ENCODE results near the gene YJU2. TPM values are rescaled to one million over a fixed set of nuclear protein-coding genes. Genes with fewer than 3 reads are reported as not detected.

YJU2 gene
- total and polyA plus RNA-seq, 2 of the 13 experiments (the other 11 are each of a cell fraction or from before 2014, with no cell fraction given), result 9.3 to 17.9 TPM

DNA sequence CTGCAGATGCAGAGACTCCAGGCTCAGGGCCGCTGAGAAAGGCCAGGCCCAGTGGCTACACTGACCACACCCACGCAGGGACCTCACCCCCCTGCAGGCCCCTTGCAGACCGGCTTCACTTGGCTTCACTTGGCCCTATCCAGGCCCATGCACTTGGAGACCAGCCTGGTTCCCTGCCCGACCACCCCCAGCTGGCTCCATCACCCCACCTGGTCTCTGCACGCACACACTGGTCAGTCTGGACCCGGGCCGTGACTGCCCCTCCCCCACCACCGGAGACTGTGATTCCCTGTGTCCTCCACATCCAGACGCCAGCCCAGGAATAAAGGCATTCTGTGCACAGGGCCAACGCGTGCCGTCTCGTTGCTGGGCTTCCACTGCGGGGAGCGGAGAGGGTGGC, 22.4 kb upstream of the YJU2 start (continued):
- TF ChIP-seq ARNT2 (CRISPR knock-in tag; IDR thresholded peaks at IDR 0.05; ENCODE audit: low read depth), result no peak
- TF ChIP-seq MIER3 (CRISPR knock-in tag; IDR thresholded peaks at IDR 0.05; ENCODE audit: borderline replicate concordance), result no peak
- no peak for TF ChIP-seq FOXA1 (IDR thresholded peaks at IDR 0.05)
- no peak for TF ChIP-seq FOXA1 (CRISPR knock-in tag; IDR thresholded peaks at IDR 0.05)
- TF ChIP-seq ZNF326 (CRISPR knock-in tag; IDR thresholded peaks at IDR 0.05; ENCODE audit: borderline replicate concordance), result no peak
- no peak for TF ChIP-seq SMC3 (IDR thresholded peaks at IDR 0.05; ENCODE audit: low read length)
- TF ChIP-seq MYC (CRISPR knock-in tag; IDR thresholded peaks at IDR 0.05; ENCODE audit: borderline replicate concordance), result no peak; the same call in 1 of the 2 replicates
- TF ChIP-seq MTA1 (CRISPR knock-in tag; IDR thresholded peaks at IDR 0.05; ENCODE audit: borderline replicate concordance), result peak; percentile 71; the same call in 1 of the 2 replicates
- TF ChIP-seq, protein P1, sequence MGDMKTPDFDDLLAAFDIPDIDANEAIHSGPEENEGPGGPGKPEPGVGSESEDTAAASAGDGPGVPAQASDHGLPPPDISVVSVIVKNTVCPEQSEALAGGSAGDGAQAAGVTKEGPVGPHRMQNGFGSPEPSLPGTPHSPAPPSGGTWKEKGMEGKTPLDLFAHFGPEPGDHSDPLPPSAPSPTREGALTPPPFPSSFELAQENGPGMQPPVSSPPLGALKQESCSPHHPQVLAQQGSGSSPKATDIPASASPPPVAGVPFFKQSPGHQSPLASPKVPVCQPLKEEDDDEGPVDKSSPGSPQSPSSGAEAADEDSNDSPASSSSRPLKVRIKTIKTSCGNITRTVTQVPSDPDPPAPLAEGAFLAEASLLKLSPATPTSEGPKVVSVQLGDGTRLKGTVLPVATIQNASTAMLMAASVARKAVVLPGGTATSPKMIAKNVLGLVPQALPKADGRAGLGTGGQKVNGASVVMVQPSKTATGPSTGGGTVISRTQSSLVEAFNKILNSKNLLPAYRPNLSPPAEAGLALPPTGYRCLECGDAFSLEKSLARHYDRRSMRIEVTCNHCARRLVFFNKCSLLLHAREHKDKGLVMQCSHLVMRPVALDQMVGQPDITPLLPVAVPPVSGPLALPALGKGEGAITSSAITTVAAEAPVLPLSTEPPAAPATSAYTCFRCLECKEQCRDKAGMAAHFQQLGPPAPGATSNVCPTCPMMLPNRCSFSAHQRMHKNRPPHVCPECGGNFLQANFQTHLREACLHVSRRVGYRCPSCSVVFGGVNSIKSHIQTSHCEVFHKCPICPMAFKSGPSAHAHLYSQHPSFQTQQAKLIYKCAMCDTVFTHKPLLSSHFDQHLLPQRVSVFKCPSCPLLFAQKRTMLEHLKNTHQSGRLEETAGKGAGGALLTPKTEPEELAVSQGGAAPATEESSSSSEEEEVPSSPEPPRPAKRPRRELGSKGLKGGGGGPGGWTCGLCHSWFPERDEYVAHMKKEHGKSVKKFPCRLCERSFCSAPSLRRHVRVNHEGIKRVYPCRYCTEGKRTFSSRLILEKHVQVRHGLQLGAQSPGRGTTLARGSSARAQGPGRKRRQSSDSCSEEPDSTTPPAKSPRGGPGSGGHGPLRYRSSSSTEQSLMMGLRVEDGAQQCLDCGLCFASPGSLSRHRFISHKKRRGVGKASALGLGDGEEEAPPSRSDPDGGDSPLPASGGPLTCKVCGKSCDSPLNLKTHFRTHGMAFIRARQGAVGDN (CRISPR knock-in tag; IDR thresholded peaks at IDR 0.05), result peak; percentile 87
- no peak for TF ChIP-seq TEAD2 (CRISPR knock-in tag; IDR thresholded peaks at IDR 0.05)
- TF ChIP-seq ZNF382 (CRISPR knock-in tag; IDR thresholded peaks at IDR 0.05; ENCODE audit: borderline replicate concordance), result no peak
- TF ChIP-seq, protein P2, sequence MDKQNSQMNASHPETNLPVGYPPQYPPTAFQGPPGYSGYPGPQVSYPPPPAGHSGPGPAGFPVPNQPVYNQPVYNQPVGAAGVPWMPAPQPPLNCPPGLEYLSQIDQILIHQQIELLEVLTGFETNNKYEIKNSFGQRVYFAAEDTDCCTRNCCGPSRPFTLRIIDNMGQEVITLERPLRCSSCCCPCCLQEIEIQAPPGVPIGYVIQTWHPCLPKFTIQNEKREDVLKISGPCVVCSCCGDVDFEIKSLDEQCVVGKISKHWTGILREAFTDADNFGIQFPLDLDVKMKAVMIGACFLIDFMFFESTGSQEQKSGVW (CRISPR knock-in tag; IDR thresholded peaks at IDR 0.05; ENCODE audit: borderline replicate concordance), result no peak
- no peak for TF ChIP-seq ATF1 (CRISPR knock-in tag; IDR thresholded peaks at IDR 0.05)
- no peak for TF ChIP-seq ZNF230 (CRISPR knock-in tag; IDR thresholded peaks at IDR 0.05)
- TF ChIP-seq ZMAT3 (CRISPR knock-in tag; conservative IDR thresholded peaks at IDR 0.05), result 0 out of 2 replicates have a peak, but pooled peaks have one; percentile 61
- TF ChIP-seq ZNF430 (CRISPR knock-in tag; IDR thresholded peaks at IDR 0.05), result peak; percentile 42; the same call in 1 of the 2 replicates
- no peak for TF ChIP-seq ZNF570 (CRISPR knock-in tag; IDR thresholded peaks at IDR 0.05; ENCODE audit: borderline replicate concordance)
- TF ChIP-seq SRF (IDR thresholded peaks at IDR 0.05; ENCODE audit: low read depth, low read length), result no peak
- TF ChIP-seq KLF9 (CRISPR knock-in tag; IDR thresholded peaks at IDR 0.05; ENCODE audit: low read depth), result no peak
- TF ChIP-seq ZNF274 (CRISPR knock-in tag; IDR thresholded peaks at IDR 0.05), result 0 out of 2 replicates have a peak, but pooled peaks have one; percentile 23
- no peak for TF ChIP-seq MXI1 (IDR thresholded peaks at IDR 0.05; ENCODE audit: borderline replicate concordance, low read depth, low read length)
- TF ChIP-seq, protein P3, sequence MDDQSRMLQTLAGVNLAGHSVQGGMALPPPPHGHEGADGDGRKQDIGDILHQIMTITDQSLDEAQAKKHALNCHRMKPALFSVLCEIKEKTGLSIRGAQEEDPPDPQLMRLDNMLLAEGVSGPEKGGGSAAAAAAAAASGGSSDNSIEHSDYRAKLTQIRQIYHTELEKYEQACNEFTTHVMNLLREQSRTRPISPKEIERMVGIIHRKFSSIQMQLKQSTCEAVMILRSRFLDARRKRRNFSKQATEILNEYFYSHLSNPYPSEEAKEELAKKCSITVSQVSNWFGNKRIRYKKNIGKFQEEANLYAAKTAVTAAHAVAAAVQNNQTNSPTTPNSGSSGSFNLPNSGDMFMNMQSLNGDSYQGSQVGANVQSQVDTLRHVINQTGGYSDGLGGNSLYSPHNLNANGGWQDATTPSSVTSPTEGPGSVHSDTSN (CRISPR knock-in tag; IDR thresholded peaks at IDR 0.05; ENCODE audit: borderline replicate concordance), result no peak
- TF ChIP-seq, protein P4, sequence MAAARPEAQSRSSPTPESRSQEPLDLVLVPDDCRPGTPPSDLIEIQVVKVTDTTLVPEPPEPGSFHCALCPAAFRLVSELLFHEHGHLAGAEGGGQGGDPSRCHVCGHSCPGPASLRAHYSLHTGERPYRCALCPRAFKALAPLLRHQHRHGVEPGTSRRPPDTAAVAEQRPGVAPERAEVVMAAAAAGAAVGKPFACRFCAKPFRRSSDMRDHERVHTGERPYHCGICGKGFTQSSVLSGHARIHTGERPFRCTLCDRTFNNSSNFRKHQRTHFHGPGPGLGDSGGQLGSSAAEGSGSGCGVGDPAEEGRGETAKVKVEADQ (CRISPR knock-in tag; IDR thresholded peaks at IDR 0.05; ENCODE audit: borderline replicate concordance), result no peak
- no peak for TF ChIP-seq ZNF644 (CRISPR knock-in tag; IDR thresholded peaks at IDR 0.05; ENCODE audit: low read depth)
- TF ChIP-seq GPN1 (CRISPR knock-in tag; IDR thresholded peaks at IDR 0.05; ENCODE audit: borderline replicate concordance), result no peak
- TF ChIP-seq ZFP1 (CRISPR knock-in tag; IDR thresholded peaks at IDR 0.05), result no peak
- TF ChIP-seq ZNF572 (CRISPR knock-in tag; IDR thresholded peaks at IDR 0.05), result no peak
